ENCODE data around the gene GFRA4. TPM values are rescaled to one million over a fixed set of nuclear protein-coding genes. Genes with fewer than 3 reads are reported as not detected.

Gene GFRA4, protein sequence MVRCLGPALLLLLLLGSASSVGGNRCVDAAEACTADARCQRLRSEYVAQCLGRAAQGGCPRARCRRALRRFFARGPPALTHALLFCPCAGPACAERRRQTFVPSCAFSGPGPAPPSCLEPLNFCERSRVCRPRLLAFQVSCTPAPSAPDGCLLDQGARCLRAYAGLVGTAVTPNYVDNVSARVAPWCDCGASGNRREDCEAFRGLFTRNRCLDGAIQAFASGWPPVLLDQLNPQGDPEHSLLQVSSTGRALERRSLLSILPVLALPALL
- not detected for total RNA-seq
- under 1 TPM in 1 of 2 donors, not detected in 1; 0.15 TPM for polyA plus RNA-seq (ENCODE audit: insufficient read length in 2 of 2)
- long read RNA-seq, donor 1: 0 reads
- long read RNA-seq, donor 2: 0 reads
- long read RNA-seq, donor 3: 0 reads
- long read RNA-seq, donor 4: 0 reads

DNA sequence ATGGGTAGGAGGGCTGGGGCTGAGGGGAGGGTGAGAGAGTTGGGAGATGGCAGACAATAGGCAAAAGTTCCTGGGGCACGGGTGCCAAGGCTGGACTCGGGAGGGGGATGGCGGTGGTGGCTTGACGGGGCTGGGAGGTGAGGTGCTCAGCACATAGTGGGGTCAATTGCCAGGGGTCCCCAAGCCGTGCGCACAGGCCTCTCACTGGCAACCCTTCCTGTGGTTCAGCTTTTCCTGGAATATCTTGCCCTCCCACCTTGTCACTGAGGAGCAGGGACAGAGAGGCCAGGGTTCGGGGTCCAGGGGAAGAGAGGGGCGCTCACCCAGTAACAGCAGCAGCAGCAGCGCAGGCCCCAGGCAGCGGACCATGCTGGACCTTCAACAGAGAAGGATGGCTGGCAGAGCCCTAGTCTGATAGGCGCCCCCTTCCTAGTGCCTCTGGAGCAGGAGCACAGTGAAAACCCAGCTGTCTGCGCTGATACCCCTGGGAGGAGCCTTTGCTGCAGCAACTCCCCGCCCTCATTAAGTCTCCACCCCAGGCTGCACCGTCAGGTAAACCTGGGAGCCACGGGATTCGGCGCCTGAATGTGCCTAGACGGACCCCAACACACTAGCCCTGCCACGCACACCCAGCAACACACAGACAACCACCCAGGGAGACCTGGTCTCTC, at the start of gene GFRA4:
Gene GFRA4, minus strand, starts transcription at position 369 of the 671 bp plus-strand sequence. Its CDS starts 0 bp downstream, at position 369.
- Histone ChIP-seq H3K4me3 (ENCODE audit: low read depth, low read length) (no peak within 1 kb of the TSS), H3K4me1 (ENCODE audit: control insufficient read depth, insufficient read depth, low read length) (peaks cover 20% of the 10 kb centered on the region), H3K36me3 (ENCODE audit: control insufficient read depth, insufficient read depth, low read length) (no peaks in the 10 kb centered on the region), H3K9me3 (ENCODE audit: control insufficient read depth, insufficient read depth, low read length) (no peaks in the 10 kb centered on the region), H3K27me3 (ENCODE audit: control insufficient read depth, insufficient read depth, low read length) (peaks cover 31% of the 10 kb centered on the region), H3K27ac (ENCODE audit: low read depth, low read length) (no peak within 1 kb of the TSS)
- no peak for DNase-seq (ENCODE audit: low read depth in 4 of 6, low spot score in 6 of 6)
- WGBS (ENCODE audit: insufficient coverage): 56% methylated on average over 18 of the region's 19 CpGs

DNA sequence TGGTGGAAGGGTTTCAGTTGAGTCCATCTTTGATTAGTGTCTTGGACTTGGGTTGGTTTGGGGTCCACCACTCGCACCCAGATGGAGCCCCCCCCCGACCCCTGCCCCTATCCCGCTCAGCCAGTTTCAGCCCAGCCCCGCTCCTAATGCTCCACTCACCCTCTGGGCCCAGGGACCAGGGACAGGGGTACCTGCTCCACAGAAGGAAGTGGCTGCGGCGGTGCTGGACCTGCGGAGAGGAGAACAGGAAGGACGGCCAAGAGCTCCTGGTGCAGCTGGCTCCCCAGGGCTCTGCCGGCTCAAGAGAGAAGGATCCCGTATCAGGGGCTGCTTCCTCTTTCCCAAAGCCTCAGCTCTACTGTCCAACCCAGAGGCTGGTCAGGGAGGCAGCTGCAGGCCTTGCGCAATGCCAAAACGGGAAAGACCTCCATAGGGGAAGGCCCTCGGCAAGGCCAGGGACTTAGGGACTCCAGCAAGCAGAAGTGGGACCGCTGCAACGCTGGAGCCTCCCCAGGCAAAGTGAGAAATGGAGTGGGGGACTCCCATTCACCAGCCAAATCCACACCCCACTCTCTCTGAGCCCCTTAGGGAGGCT, 49.2 kb upstream of the GFRA4 start, which contains the start of gene SIGLEC1:
Gene SIGLEC1, minus strand, starts transcription at position 322 of the 595 bp plus-strand sequence. CDS start 5,472 bp downstream, outside the sequence.
- Histone ChIP-seq H3K9me3 (ENCODE audit: control insufficient read depth, insufficient read depth, low read length) (no peaks in the 10 kb centered on the region), H3K4me1 (ENCODE audit: control insufficient read depth, insufficient read depth, low read length) (peaks cover 9% of the 10 kb centered on the region), H3K27ac (ENCODE audit: low read depth, low read length) (no peak within 1 kb of the TSS), H3K36me3 (ENCODE audit: control insufficient read depth, insufficient read depth, low read length) (no peaks in the 10 kb centered on the region), H3K4me3 (ENCODE audit: low read depth, low read length) (no peak within 1 kb of the TSS), H3K27me3 (ENCODE audit: control insufficient read depth, insufficient read depth, low read length) (no peaks in the 10 kb centered on the region)
- DNase-seq (ENCODE audit: low read depth in 4 of 6, low spot score in 6 of 6): no peak
- WGBS (ENCODE audit: insufficient coverage): 86% methylated on average over 10 of the region's 15 CpGs

DNA sequence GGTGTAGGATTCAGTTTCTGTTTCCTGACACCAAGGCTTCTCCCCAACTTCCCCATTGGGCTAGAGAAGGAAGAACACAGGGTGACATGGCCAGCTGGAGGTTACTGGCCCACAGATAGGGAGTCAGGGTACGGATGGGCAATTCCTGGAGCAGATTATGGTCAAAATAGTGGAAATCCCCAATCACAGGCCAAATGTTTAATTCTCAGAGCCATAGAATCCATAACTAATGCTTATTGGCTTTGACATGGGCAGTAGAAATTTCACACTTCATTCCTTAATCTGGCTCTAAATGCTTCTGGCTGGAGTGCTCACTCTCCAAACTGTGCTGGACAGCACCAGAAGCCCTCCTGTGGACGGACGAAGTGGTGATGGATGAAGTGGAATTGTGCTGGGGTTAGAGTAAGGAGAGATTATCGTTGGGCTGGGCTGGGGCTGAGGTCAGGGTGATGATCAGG, 48.3 kb upstream of the GFRA4 start:
- WGBS (ENCODE audit: insufficient coverage): 72% methylated on average over 4 of the region's 4 CpGs
- Histone ChIP-seq H3K4me3 (ENCODE audit: low read depth, low read length) (no peak overlapping the region), H3K27me3 (ENCODE audit: control insufficient read depth, insufficient read depth, low read length) (no peaks in the 10 kb centered on the region), H3K36me3 (ENCODE audit: control insufficient read depth, insufficient read depth, low read length) (no peaks in the 10 kb centered on the region), H3K9me3 (ENCODE audit: control insufficient read depth, insufficient read depth, low read length) (no peaks in the 10 kb centered on the region), H3K4me1 (ENCODE audit: control insufficient read depth, insufficient read depth, low read length) (peaks cover 13% of the 10 kb centered on the region), H3K27ac (ENCODE audit: low read depth, low read length) (no peak overlapping the region)
- DNase-seq (ENCODE audit: low read depth in 4 of 6, low spot score in 6 of 6): no peak

DNA sequence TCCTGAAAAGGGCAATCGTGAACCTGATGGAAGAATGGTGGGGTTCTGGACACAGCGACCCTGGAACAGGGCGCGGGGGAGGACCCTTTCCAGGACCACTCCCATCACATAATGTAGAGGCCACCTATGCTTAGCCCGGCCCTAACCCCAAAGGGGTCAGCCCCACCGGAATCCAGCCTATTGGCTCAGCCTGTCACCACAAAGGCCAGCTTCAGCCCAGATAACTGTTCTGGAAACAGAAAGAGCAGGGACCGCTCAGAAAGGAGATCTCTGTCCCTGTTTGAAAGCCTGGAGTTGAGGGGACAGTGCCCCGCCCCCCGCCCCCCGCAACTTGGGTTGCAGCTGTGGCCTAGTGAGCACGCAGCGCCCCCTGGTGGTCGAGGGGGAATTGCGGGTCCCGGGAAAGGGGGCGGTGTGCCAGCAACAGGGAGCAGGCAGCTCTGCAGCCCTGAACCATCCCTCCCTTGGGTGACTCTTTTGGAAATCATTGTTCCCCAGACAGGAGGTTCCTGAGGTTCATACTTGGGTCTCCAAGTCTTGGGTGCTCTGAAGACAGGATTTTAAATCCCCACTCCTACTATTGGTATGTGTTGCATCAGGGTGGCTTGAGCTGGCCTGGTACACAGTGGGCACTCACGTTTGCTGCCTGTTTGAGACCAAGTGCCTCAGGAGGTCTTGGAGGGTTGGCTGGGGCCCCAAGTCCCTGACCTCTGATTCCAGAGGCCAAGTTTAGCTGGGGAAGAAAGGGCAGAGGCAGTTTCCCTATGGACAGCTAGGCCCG, 47.7 kb upstream of the GFRA4 start:
- Histone ChIP-seq H3K27me3 (ENCODE audit: control insufficient read depth, insufficient read depth, low read length) (no peaks in the 10 kb centered on the region), H3K4me1 (ENCODE audit: control insufficient read depth, insufficient read depth, low read length) (peaks cover 13% of the 10 kb centered on the region), H3K36me3 (ENCODE audit: control insufficient read depth, insufficient read depth, low read length) (no peaks in the 10 kb centered on the region), H3K27ac (ENCODE audit: low read depth, low read length) (no peak overlapping the region), H3K4me3 (ENCODE audit: low read depth, low read length) (no peak overlapping the region), H3K9me3 (ENCODE audit: control insufficient read depth, insufficient read depth, low read length) (no peaks in the 10 kb centered on the region)
- WGBS (ENCODE audit: insufficient coverage): 30% methylated on average over 16 of the region's 18 CpGs
- DNase-seq (ENCODE audit: low read depth in 4 of 6, low spot score in 6 of 6): peak in 4 of 6 donors; percentile 38 to 80 (median 48)

DNA sequence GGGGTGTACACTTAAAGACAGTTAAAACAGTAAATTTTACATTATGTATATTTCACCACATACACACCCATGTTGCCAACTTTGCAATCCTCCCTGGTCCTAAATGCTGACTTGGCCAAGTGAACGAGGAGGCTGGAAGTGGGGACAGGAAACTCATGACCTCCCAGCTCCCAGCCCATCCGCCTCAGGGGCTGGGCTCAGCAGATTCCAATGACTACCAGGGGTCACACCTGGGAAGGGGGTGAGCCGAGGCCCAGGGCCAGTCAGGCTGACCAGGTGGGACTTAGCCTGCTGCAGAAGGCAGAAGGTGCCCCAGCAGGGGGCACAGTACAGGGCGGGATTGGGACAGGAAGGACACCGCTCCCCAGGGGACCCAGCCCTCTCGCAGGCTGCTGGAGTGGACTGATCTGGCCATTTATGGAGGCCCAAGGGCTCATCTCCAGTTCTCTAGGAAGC, 46.8 kb upstream of the GFRA4 start:
- H3K4me3 ChIP-seq (ENCODE audit: low read depth, low read length): no peak overlapping the region
- H3K9me3 ChIP-seq (ENCODE audit: control insufficient read depth, insufficient read depth, low read length): no peaks in the 10 kb centered on the region
- no peaks in the 10 kb centered on the region for H3K27me3 ChIP-seq (ENCODE audit: control insufficient read depth, insufficient read depth, low read length)
- no peaks in the 10 kb centered on the region for H3K36me3 ChIP-seq (ENCODE audit: control insufficient read depth, insufficient read depth, low read length)
- no peak overlapping the region for H3K27ac ChIP-seq (ENCODE audit: low read depth, low read length)
- H3K4me1 ChIP-seq (ENCODE audit: control insufficient read depth, insufficient read depth, low read length): peaks cover 13% of the 10 kb centered on the region
- 79% methylated on average over 6 of the region's 6 CpGs for WGBS (ENCODE audit: insufficient coverage)
- DNase-seq (ENCODE audit: low read depth in 4 of 6, low spot score in 6 of 6): no peak

DNA sequence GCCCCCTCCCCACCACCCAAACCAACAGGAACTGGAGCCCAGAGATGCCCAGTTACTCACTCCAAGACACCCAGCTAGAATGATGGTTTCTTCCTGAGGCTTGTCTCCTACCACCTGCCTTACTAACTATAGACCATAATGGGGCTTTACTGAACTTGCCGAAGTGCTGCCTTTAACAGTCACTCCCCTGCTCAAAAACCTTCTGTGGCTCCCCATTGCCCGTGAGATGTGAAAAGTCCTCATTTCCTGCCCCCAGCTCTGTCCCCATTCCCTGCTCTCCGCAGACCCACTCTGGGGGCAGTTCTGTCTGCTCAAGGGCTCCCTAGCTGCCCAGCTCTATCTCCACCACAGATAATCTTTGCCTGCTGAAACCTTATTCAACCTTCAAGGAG, 44.3 kb upstream of the GFRA4 start:
- Histone ChIP-seq H3K9me3 (ENCODE audit: control insufficient read depth, insufficient read depth, low read length) (no peaks in the 10 kb centered on the region), H3K4me1 (ENCODE audit: control insufficient read depth, insufficient read depth, low read length) (peaks cover 18% of the 10 kb centered on the region), H3K27ac (ENCODE audit: low read depth, low read length) (no peak overlapping the region), H3K4me3 (ENCODE audit: low read depth, low read length) (no peak overlapping the region), H3K36me3 (ENCODE audit: control insufficient read depth, insufficient read depth, low read length) (no peaks in the 10 kb centered on the region), H3K27me3 (ENCODE audit: control insufficient read depth, insufficient read depth, low read length) (no peaks in the 10 kb centered on the region)
- DNase-seq (ENCODE audit: low read depth in 4 of 6, low spot score in 6 of 6): no peak
- WGBS (ENCODE audit: insufficient coverage): 90% methylated on average over 3 of the region's 3 CpGs

DNA sequence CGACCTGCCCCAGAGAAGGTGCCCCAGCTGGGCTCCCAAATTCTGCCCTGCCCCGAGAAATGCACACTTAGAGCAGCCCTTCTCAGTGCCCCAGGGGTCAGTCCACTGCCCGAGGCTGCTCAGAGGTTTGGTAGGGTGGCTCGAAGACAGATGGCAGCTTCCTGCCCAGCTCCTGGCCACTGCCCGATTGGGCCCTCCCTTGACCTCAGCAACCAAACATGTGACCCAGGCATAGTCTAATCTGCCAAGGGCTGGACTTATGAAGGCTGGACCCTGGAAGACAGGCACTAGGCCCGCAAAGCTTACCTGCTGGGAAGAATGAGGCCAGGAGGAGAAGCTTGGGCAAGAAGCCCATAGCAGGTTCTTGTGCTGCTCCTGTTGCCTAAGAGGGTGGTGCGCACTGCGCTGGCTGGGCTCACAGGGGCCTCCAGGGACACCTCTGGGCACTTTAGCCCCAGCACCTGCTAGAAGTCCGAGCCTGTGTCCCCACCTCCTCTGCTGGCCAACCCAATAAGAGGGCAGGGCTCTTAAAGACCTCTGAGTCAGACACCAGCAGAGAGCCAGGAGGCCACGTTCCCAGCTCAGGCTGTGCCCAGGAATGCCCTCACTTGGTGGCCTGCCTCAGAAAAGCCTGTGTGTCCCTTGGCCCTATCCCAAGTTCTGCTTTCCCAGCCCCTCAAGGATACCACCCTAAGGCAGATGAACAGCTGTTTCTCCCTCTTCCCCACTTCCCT, 43.7 kb upstream of the GFRA4 start:
- 77% methylated on average over 10 of the region's 10 CpGs for WGBS (ENCODE audit: insufficient coverage)
- H3K9me3 ChIP-seq (ENCODE audit: control insufficient read depth, insufficient read depth, low read length): no peaks in the 10 kb centered on the region
- peaks cover 18% of the 10 kb centered on the region for H3K4me1 ChIP-seq (ENCODE audit: control insufficient read depth, insufficient read depth, low read length)
- no peaks in the 10 kb centered on the region for H3K27me3 ChIP-seq (ENCODE audit: control insufficient read depth, insufficient read depth, low read length)
- H3K4me3 ChIP-seq (ENCODE audit: low read depth, low read length): no peak overlapping the region
- no peak overlapping the region for H3K27ac ChIP-seq (ENCODE audit: low read depth, low read length)
- no peaks in the 10 kb centered on the region for H3K36me3 ChIP-seq (ENCODE audit: control insufficient read depth, insufficient read depth, low read length)
- no peak for DNase-seq (ENCODE audit: low read depth in 4 of 6, low spot score in 6 of 6)

DNA sequence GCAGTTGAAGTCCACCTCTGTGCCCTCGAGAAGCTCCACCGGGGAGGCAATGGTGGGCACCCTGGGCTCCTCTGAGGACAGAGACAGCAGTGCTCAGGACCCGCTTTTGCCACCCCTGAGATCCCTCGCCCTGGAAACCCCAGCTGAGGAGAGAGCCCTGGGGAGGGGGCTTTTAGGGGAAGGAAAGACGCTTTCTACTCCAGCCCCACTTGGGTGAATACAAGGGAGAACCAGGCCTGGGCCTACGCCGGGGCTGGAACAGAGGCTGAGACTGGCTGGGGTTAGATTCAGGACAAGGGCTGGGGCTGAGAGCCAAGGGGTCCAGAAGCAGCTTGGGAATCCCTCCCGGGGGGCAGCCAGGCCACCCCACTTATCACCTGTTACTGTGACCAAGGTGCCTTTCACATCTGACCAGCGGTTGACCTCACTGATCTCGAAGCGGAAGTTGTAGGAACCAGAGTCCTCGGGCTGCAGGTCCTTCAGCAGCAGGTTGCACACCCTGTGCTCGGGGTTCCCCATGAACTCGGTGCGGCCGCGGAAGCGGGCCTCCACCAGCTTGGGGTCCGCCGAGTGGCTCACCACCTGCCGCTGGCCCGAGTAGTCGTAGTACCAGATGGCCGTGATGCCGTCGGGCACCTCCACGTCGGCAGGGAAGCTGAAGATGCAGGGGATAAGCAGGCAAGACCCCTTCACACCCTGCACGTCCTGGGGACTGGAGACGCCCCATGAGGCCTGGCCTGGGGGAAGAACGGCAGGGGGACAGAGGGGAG, 43.0 kb upstream of the GFRA4 start:
- Histone ChIP-seq H3K27ac (ENCODE audit: low read depth, low read length) (no peak overlapping the region), H3K4me3 (ENCODE audit: low read depth, low read length) (no peak overlapping the region), H3K9me3 (ENCODE audit: control insufficient read depth, insufficient read depth, low read length) (no peaks in the 10 kb centered on the region), H3K4me1 (ENCODE audit: control insufficient read depth, insufficient read depth, low read length) (peaks cover 17% of the 10 kb centered on the region), H3K36me3 (ENCODE audit: control insufficient read depth, insufficient read depth, low read length) (no peaks in the 10 kb centered on the region), H3K27me3 (ENCODE audit: control insufficient read depth, insufficient read depth, low read length) (no peaks in the 10 kb centered on the region)
- 93% methylated on average over 29 of the region's 31 CpGs for WGBS (ENCODE audit: insufficient coverage)
- DNase-seq (ENCODE audit: low read depth in 4 of 6, low spot score in 6 of 6): no peak

Measured in spinal cord (tissue), 10 donors.